Right lobe of liver (tissue), 4 donors: Measurements from ENCODE around the gene OR4K2.

Experiments used
- POLR2A ChIP-seq: fragments of 450-650 bp; IDR thresholded peaks from one replicate; pipeline ENCODE4 v1.6.1; 2017; ENCODE audit warnings: antibody characterized with exemption, mild to moderate bottlenecking
- TF ChIP-seq, protein P1 (sequence below), 4 donors: fragments of 200-600 bp in 3 of 4; fragments of 450-650 bp in 1 of 4; IDR thresholded peaks; one replicate each; pipeline versions ENCODE4 v1.5.1 to v1.8.0; 2016 to 2022; ENCODE audit warnings: antibody characterized with exemption in 4 of 4, mild to moderate bottlenecking in 2 of 4
- donor health status: DM: no; HTN: no; CAD: no.
- donor health status: DM: no; HTN: no; CAD: no.
- donor health status: DM: no; HTN: yes; CAD: no.

DNA sequence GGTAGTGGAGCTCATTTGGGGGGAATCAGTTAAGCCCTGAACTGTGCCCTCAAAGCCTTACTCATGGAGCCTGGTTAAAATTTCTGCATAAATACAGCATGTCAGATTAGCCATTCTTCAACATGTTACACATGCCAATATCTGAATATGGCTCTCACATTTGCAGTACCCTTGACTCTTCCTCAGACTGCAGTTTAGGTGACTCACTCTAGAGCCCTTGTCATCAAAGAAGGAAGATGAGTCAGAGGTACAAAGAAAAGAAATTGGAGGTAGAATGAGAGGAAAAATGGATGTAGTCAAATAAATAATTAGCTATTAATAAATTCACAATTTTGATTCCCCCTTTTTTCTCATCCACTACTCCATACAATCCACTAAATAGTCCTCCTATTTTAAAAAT lies 23.6 kb upstream of the OR4K2 start:
- TF ChIP-seq, protein P1, sequence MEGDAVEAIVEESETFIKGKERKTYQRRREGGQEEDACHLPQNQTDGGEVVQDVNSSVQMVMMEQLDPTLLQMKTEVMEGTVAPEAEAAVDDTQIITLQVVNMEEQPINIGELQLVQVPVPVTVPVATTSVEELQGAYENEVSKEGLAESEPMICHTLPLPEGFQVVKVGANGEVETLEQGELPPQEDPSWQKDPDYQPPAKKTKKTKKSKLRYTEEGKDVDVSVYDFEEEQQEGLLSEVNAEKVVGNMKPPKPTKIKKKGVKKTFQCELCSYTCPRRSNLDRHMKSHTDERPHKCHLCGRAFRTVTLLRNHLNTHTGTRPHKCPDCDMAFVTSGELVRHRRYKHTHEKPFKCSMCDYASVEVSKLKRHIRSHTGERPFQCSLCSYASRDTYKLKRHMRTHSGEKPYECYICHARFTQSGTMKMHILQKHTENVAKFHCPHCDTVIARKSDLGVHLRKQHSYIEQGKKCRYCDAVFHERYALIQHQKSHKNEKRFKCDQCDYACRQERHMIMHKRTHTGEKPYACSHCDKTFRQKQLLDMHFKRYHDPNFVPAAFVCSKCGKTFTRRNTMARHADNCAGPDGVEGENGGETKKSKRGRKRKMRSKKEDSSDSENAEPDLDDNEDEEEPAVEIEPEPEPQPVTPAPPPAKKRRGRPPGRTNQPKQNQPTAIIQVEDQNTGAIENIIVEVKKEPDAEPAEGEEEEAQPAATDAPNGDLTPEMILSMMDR (IDR thresholded peaks at IDR 0.05): no peak
- TF ChIP-seq POLR2A: no peak
